Measurements from ENCODE around the gene ABLIM3. TPM values are rescaled to one million over a fixed set of nuclear protein-coding genes. Genes with fewer than 3 reads are reported as not detected.
A peak's percentile ranks its signal among the peaks of the same experiment; 100 is the strongest.

ABLIM3 gene
- total and polyA plus RNA-seq, 8 donors = 1.3 to 8.1 (median 2.5) TPM

- no peaks in the 10 kb centered on the region for H3K4me1 ChIP-seq
- no peaks in the 10 kb centered on the region for H3K9me3 ChIP-seq
- no peak for FAIRE-seq
- DNase-seq = no peak
- 37 to 39% methylated on average over 3 of the region's 3 CpGs for WGBS, 2 donors
- H3K27ac ChIP-seq = no peak overlapping the region
- intact Hi-C loops (cut with DNase I) = no loop called here
- ATAC-seq = no peak
- no peaks in the 10 kb centered on the region for H3K36me3 ChIP-seq
- H3K4me3 ChIP-seq = no peak overlapping the region
- no peaks in the 10 kb centered on the region for H3K27me3 ChIP-seq
- TF ChIP-seq CTCF (IDR thresholded peaks at IDR 0.05) = no peak
Measured at GRCh38 chr5:149160291-149160787, 19.0 kb downstream of the ABLIM3 start.

GRCh38 chr5:149161026-149161687 lies 19.9 kb downstream of the ABLIM3 start:
- 47 to 61% methylated on average over 9 of the region's 9 CpGs for WGBS, 2 donors
- intact Hi-C loops (cut with DNase I) = no loop called here
- H3K9me3 ChIP-seq = no peaks in the 10 kb centered on the region
- FAIRE-seq (no peak), DNase-seq (no peak), ATAC-seq (peak; percentile 31 to 68 (median 47))
- H3K27me3 ChIP-seq = no peaks in the 10 kb centered on the region
- no peaks in the 10 kb centered on the region for H3K4me1 ChIP-seq
- TF ChIP-seq CTCF (IDR thresholded peaks at IDR 0.05) = no peak
- H3K4me3 ChIP-seq = no peak overlapping the region
- no peaks in the 10 kb centered on the region for H3K36me3 ChIP-seq
- peak overlapping the region in 2 of 4 donors; percentile 15 to 57 for H3K27ac ChIP-seq

GRCh38 chr5:149161850-149162249 lies 20.6 kb downstream of the ABLIM3 start:
- no peak overlapping the region for H3K4me3 ChIP-seq
- WGBS, 2 donors = 85 to 91% methylated on average over 5 of the region's 5 CpGs
- no peak for ATAC-seq

GRCh38 chr5:149162401-149163084 lies 21.2 kb downstream of the ABLIM3 start:
- FAIRE-seq (no peak), DNase-seq (no peak), ATAC-seq (peak in 2 of 4 donors; percentile 46 to 64)
- Histone ChIP-seq H3K9me3 (no peaks in the 10 kb centered on the region), H3K36me3 (no peaks in the 10 kb centered on the region), H3K27ac (peak overlapping the region in 1 of 4 donors; percentile 16), H3K27me3 (no peaks in the 10 kb centered on the region), H3K4me1 (no peaks in the 10 kb centered on the region), H3K4me3 (no peak overlapping the region)
- WGBS, 2 donors = 60 to 71% methylated on average over 9 of the region's 9 CpGs
- intact Hi-C loops (cut with DNase I) = no loop called here
- no peak for TF ChIP-seq CTCF (IDR thresholded peaks at IDR 0.05)

More at GRCh38 chr5:149161850-149162249, 20.6 kb downstream of the ABLIM3 start:
- Histone ChIP-seq H3K36me3 (no peaks in the 10 kb centered on the region), H3K9me3 (no peaks in the 10 kb centered on the region), H3K4me1 (no peaks in the 10 kb centered on the region), H3K27me3 (no peaks in the 10 kb centered on the region), H3K27ac (peak overlapping the region in 2 of 4 donors; percentile 15 to 57)
- FAIRE-seq = no peak
- TF ChIP-seq CTCF (IDR thresholded peaks at IDR 0.05) = no peak
- intact Hi-C loops (cut with DNase I) = no loop called here
- DNase-seq = no peak

GRCh38 chr5:149164731-149165130 lies 23.4 kb downstream of the ABLIM3 start:
- no peaks in the 10 kb centered on the region for H3K9me3 ChIP-seq
- H3K27ac ChIP-seq = no peak overlapping the region
- H3K27me3 ChIP-seq = no peaks in the 10 kb centered on the region
- FAIRE-seq (no peak), ATAC-seq (no peak), DNase-seq (no peak)
- no peaks in the 10 kb centered on the region for H3K36me3 ChIP-seq
- intact Hi-C loops (cut with DNase I) = no loop called here
- no peak overlapping the region for H3K4me3 ChIP-seq
- H3K4me1 ChIP-seq = no peaks in the 10 kb centered on the region
- 70 to 83% methylated on average over 1 of the region's 1 CpG for WGBS, 2 donors
- no peak for TF ChIP-seq CTCF (IDR thresholded peaks at IDR 0.05)
